SK-N-DZ (cell line): ENCODE data around the gene FBLIM1. TPM values are rescaled to one million over a fixed set of nuclear protein-coding genes. Genes with fewer than 3 reads are reported as not detected.

Experiments used
- DNase-seq: peaks from one replicate; pipeline ENCODE4 v3.0.0-alpha.2; 2015; ENCODE audit warnings: low spot score
- polyA plus RNA-seq, 2 experiments: library from polyadenylated mRNA; depleted of rRNA; stranded (reverse); fragments of >200 nt; gene quantifications; 2 replicates each; pipeline ENCODE4 v1.2.3, GENCODE V29; 2014

Gene FBLIM1
- polyA plus RNA-seq (2014; cell fraction: cytosol; rRNA removed) = 6.4 and 10.1 TPM in 2 replicates
- polyA plus RNA-seq (2014; cell fraction: nucleus; rRNA removed) = 4.9 and 12.8 TPM in 2 replicates

- no peak for DNase-seq
Measured at GRCh38 chr1:15758343-15758931, at the start of gene FBLIM1. TSS of gene FBLIM1 (plus strand) at chr1:15758795. CDS start at chr1:15764984, 6,189 bp downstream.

GRCh38 chr1:15709226-15709625 lies 49.4 kb upstream of the FBLIM1 start:
- DNase-seq = no peak

- no peak for DNase-seq
Measured at GRCh38 chr1:15712168-15712567, 46.4 kb upstream of the FBLIM1 start.

GRCh38 chr1:15714406-15715136 lies 44.0 kb upstream of the FBLIM1 start:
- DNase-seq = no peak

- DNase-seq = no peak
Measured at GRCh38 chr1:15717418-15718125, 41.0 kb upstream of the FBLIM1 start.

- DNase-seq = no peak
Measured at GRCh38 chr1:15718199-15718601, 40.4 kb upstream of the FBLIM1 start.

- DNase-seq = no peak
Measured at GRCh38 chr1:15719381-15720120, 39.0 kb upstream of the FBLIM1 start.

GRCh38 chr1:15720861-15721260 lies 37.7 kb upstream of the FBLIM1 start:
- no peak for DNase-seq

GRCh38 chr1:15722411-15722810 lies 36.2 kb upstream of the FBLIM1 start:
- DNase-seq = no peak

GRCh38 chr1:15722836-15723532 lies 35.6 kb upstream of the FBLIM1 start:
- DNase-seq = no peak

GRCh38 chr1:15723631-15724246 lies 34.9 kb upstream of the FBLIM1 start:
- no peak for DNase-seq

GRCh38 chr1:15724949-15725880 lies 33.4 kb upstream of the FBLIM1 start:
- no peak for DNase-seq

- DNase-seq = no peak
Measured at GRCh38 chr1:15726508-15726907, 32.1 kb upstream of the FBLIM1 start.

- DNase-seq = no peak
Measured at GRCh38 chr1:15727021-15727420, 31.6 kb upstream of the FBLIM1 start.

- DNase-seq = no peak
Measured at GRCh38 chr1:15727424-15727823, 31.2 kb upstream of the FBLIM1 start.

GRCh38 chr1:15727866-15728534 lies 30.6 kb upstream of the FBLIM1 start:
- no peak for DNase-seq

- DNase-seq = no peak
Measured at GRCh38 chr1:15728937-15729657, 29.5 kb upstream of the FBLIM1 start.

GRCh38 chr1:15730423-15730822 lies 28.2 kb upstream of the FBLIM1 start:
- DNase-seq = no peak
